GM23338 (cell line): ENCODE data around the gene HGFAC.

Source experiments
- CREB1 ChIP-seq: fragments of 250-450 bp; sonication (Bioruptor Pico); IDR thresholded peaks from 2 replicates; pipeline ENCODE4 v1.5.0; 2020; ENCODE audit warnings: low read depth, mild to moderate bottlenecking, moderate library complexity
- CTCF ChIP-seq, 2 experiments: fragments of 200-600 bp in 1 of 2; sonication (generic) in 1 of 2; conservative IDR thresholded peaks; 2 replicates each; pipeline versions ENCODE4 v1.5.1 to v1.6.1; 2016 to 2017; ENCODE audit warnings: antibody characterized with exemption in 2 of 2, low read depth in 2 of 2, mild to moderate bottlenecking in 2 of 2, moderate library complexity in 1 of 2
- ETS1 ChIP-seq: IDR thresholded peaks from 2 replicates; pipeline ENCODE4 v1.6.1; 2016; ENCODE audit warnings: antibody characterized with exemption
- EZH2 ChIP-seq: fragments of 200-600 bp; sonication (generic); IDR thresholded peaks from one replicate; pipeline ENCODE4 v1.8.0; 2017; ENCODE audit warnings: antibody characterized with exemption, mild to moderate bottlenecking, low read depth; ENCODE audit not compliant: unreplicated experiment
- EZH2phosphoT487 ChIP-seq: fragments of 200-600 bp; sonication (generic); IDR thresholded peaks from one replicate; pipeline ENCODE4 v1.8.1; 2018; ENCODE audit warnings: antibody characterized with exemption; ENCODE audit not compliant: unreplicated experiment
- JUNB ChIP-seq: IDR thresholded peaks from one replicate; pipeline ENCODE4 v1.6.1; 2016; ENCODE audit warnings: antibody characterized with exemption; ENCODE audit not compliant: unreplicated experiment
- NANOG ChIP-seq: IDR thresholded peaks from 2 replicates; pipeline ENCODE4 v1.6.1; 2016; ENCODE audit warnings: antibody characterized with exemption, borderline replicate concordance
- POLR2AphosphoS5 ChIP-seq: IDR thresholded peaks from 2 replicates; pipeline ENCODE4 v1.6.1; 2016; ENCODE audit warnings: antibody characterized with exemption, low read depth
- REST ChIP-seq: IDR thresholded peaks from one replicate; pipeline ENCODE4 v1.6.1; 2018; ENCODE audit warnings: antibody characterized with exemption; ENCODE audit not compliant: unreplicated experiment
- STAT1 ChIP-seq: IDR thresholded peaks from one replicate; pipeline ENCODE4 v1.6.1; 2016; ENCODE audit warnings: antibody characterized with exemption; ENCODE audit not compliant: unreplicated experiment
- ZNF114 ChIP-seq: fragments of 250-450 bp; sonication (Bioruptor Pico); IDR thresholded peaks from 2 replicates; pipeline ENCODE4 v1.5.0; 2020; ENCODE audit warnings: mild to moderate bottlenecking, moderate library complexity
- ZNF331 ChIP-seq: fragments of 250-450 bp; sonication (Bioruptor Pico); IDR thresholded peaks from 2 replicates; pipeline ENCODE4 v1.5.0; 2020; ENCODE audit warnings: low read depth, mild to moderate bottlenecking, moderate library complexity
- ZNF462 ChIP-seq: fragments of 250-450 bp; sonication (Bioruptor Pico); IDR thresholded peaks from 2 replicates; pipeline ENCODE4 v1.5.0; 2020; ENCODE audit warnings: mild to moderate bottlenecking, moderate library complexity

GRCh38 chr4:3411676-3412075, 30.1 kb upstream of the HGFAC start:
- TF ChIP-seq CTCF (conservative IDR thresholded peaks at IDR 0.05; ENCODE audit: low read depth in 2 of 2) (no peak), EZH2 (no peak), ZNF331 (no peak), REST (no peak), CREB1 (CRISPR knock-in tag) (no peak), ETS1 (no peak), JUNB (no peak), STAT1 (no peak), NANOG (no peak), EZH2phosphoT487 (no peak), POLR2AphosphoS5 (no peak), ZNF114 (no peak), ZNF462 (CRISPR knock-in tag) (no peak)
